Mesenchymal stem cell (in vitro differentiated cells and primary cell): ENCODE results near the gene ESPN.

Source experiments
- DNase-seq: peaks from one replicate; pipeline ENCODE4 v3.0.0-alpha.2; 2013
- H2AFZ ChIP-seq: one replicate; pipeline ENCODE4 v1.6.1; 2013; ENCODE audit warnings: low read depth, mild to moderate bottlenecking, control low read depth, inconsistent platforms, low read length, moderate library complexity
- H2AK5ac ChIP-seq: 2 replicates; pipeline ENCODE4 v1.6.1; 2013; ENCODE audit warnings: low read length, moderate library complexity, mild to moderate bottlenecking, inconsistent platforms; ENCODE audit not compliant: severe bottlenecking
- H2BK120ac ChIP-seq: one replicate; pipeline ENCODE4 v1.6.1; 2013; ENCODE audit warnings: low read depth, mild to moderate bottlenecking, inconsistent platforms, low read length, moderate library complexity
- H2BK12ac ChIP-seq, 2 experiments: one replicate each; pipeline ENCODE4 v1.6.1; 2013; ENCODE audit warnings: inconsistent platforms in 2 of 2, low read length in 2 of 2, mild to moderate bottlenecking in 2 of 2, moderate library complexity in 2 of 2, control low read depth in 1 of 2
- H2BK15ac ChIP-seq: one replicate; pipeline ENCODE4 v1.6.1; 2013; ENCODE audit warnings: mild to moderate bottlenecking, low read depth, inconsistent platforms; ENCODE audit not compliant: poor library complexity, severe bottlenecking
- H2BK5ac ChIP-seq: 2 replicates; pipeline ENCODE4 v1.6.1; 2013; ENCODE audit warnings: low read depth, mild to moderate bottlenecking, low read length, control low read depth, inconsistent platforms; ENCODE audit not compliant: poor library complexity, severe bottlenecking
- H3K14ac ChIP-seq, 2 experiments: one replicate each; pipeline ENCODE4 v1.6.1; 2013; ENCODE audit warnings: inconsistent platforms in 2 of 2, low read length in 2 of 2, control low read depth in 1 of 2, mild to moderate bottlenecking in 1 of 2, moderate library complexity in 1 of 2
- H3K18ac ChIP-seq, 2 experiments: one replicate each; pipeline ENCODE4 v1.6.1; 2013; ENCODE audit warnings: inconsistent platforms in 2 of 2, low read length in 2 of 2, control low read depth in 1 of 2, low read depth in 1 of 2, mild to moderate bottlenecking in 1 of 2
- H3K23ac ChIP-seq, 2 experiments: one replicate each; pipeline ENCODE4 v1.6.1; 2013; ENCODE audit warnings: inconsistent platforms in 2 of 2, low read length in 2 of 2, mild to moderate bottlenecking in 2 of 2, moderate library complexity in 2 of 2, control low read depth in 1 of 2
- H3K27ac ChIP-seq: 2 replicates; pipeline ENCODE4 v1.5.1; 2013; ENCODE audit warnings: mild to moderate bottlenecking, moderate library complexity, low read length, control low read depth, inconsistent platforms; ENCODE audit not compliant: poor library complexity, severe bottlenecking
- H3K27me3 ChIP-seq, 2 experiments: 2 replicates each; pipeline versions ENCODE4 v1.6.1 to v1.7.0; 2013; ENCODE audit warnings: low read length in 2 of 2, mild to moderate bottlenecking in 2 of 2, moderate library complexity in 2 of 2, control low read depth in 1 of 2, inconsistent platforms in 1 of 2; ENCODE audit not compliant: control insufficient read depth in 1 of 2, insufficient read depth in 1 of 2
- H3K36me3 ChIP-seq, 2 experiments: 2 replicates each; pipeline versions ENCODE4 v1.6.1 to v1.7.0; 2013; ENCODE audit warnings: low read length in 2 of 2, control low read depth in 1 of 2, inconsistent platforms in 1 of 2, low read depth in 1 of 2, mild to moderate bottlenecking in 1 of 2; ENCODE audit not compliant: insufficient read depth in 2 of 2, control insufficient read depth in 1 of 2
- H3K4ac ChIP-seq, 2 experiments: one replicate each; pipeline ENCODE4 v1.6.1; 2013; ENCODE audit warnings: inconsistent platforms in 2 of 2, low read length in 2 of 2, mild to moderate bottlenecking in 2 of 2, moderate library complexity in 2 of 2, control low read depth in 1 of 2, low read depth in 1 of 2
- H3K4me1 ChIP-seq: 2 replicates; pipeline ENCODE4 v1.6.1; 2013; ENCODE audit warnings: low read depth, low read length, control low read depth; ENCODE audit not compliant: control insufficient read depth, insufficient read depth
- H3K4me2 ChIP-seq: 2 replicates; pipeline ENCODE4 v1.6.1; 2013; ENCODE audit warnings: low read length, mild to moderate bottlenecking, inconsistent platforms; ENCODE audit not compliant: poor library complexity, severe bottlenecking
- H3K4me3 ChIP-seq, 2 experiments: 2 replicates each; pipeline versions ENCODE4 v1.5.1 to v1.7.0; 2013; ENCODE audit warnings: low read length in 2 of 2, mild to moderate bottlenecking in 2 of 2, control low read depth in 1 of 2, low read depth in 1 of 2; ENCODE audit not compliant: insufficient read depth in 1 of 2
- H3K79me1 ChIP-seq: replicated peaks from 2 replicates; pipeline ENCODE4 v1.6.1; 2013; ENCODE audit warnings: mild to moderate bottlenecking, control low read depth, low read length, inconsistent platforms; ENCODE audit not compliant: poor library complexity, severe bottlenecking
- H3K9ac ChIP-seq: 2 replicates; pipeline ENCODE4 v1.7.0; 2013; ENCODE audit warnings: mild to moderate bottlenecking, low read length, moderate library complexity
- H3K9me3 ChIP-seq: 2 replicates; pipeline ENCODE4 v1.7.0; 2013; ENCODE audit warnings: mild to moderate bottlenecking, low read length; ENCODE audit not compliant: control insufficient read depth
- H4K8ac ChIP-seq: one replicate; pipeline ENCODE4 v1.6.1; 2013; ENCODE audit warnings: inconsistent platforms, mild to moderate bottlenecking, low read length, moderate library complexity
- H4K91ac ChIP-seq: one replicate; pipeline ENCODE4 v1.6.1; 2013; ENCODE audit warnings: mild to moderate bottlenecking, low read length, inconsistent platforms
- WGBS: methylation state at CpG from one replicate; pipeline ENCODE4 v1.1.7; 2013; ENCODE audit warnings: mixed read lengths; 5-methylcytosine and 5-hydroxymethylcytosine counted together

Gene ESPN

DNA sequence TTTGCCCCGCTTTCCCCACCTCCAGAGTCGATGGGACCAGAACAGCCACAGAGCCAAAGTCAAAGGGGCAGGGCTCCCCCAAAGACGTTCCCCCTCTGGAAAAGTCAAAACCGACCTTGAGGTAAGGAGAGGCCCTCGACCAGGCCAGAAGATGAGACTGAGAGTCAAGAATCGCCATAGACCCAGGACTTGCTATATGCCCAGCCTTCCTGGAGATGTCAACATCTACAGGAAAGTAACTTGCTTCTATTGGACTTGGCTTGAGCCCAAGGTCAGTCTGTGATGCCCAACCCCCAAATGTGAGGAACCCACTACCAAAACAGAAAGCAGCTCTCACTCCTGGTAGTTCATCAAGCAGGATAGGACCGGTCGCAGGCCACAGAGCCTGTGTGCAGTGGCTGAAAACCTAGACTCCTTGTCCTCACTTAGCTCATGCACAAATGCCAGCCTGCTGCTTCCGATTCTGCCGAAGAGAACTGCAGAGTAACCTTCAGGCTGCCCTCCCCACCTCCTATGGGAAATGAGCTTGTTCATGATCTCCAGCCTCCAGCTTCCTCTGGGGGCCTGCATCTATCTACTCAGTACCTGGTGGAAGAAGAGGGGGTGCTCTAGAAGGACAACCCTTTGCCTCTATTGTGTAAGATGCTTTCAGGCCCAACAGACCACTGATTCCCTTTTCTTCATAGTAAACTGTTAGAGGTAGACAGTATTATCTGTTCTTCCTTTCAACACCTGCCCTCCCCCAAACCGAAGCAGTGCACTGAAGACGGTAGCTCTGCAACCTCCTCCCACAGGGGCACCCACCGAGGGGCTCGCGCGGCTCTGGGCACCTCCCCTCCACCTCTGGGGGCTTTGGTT is 32.4 kb upstream of the ESPN start:
- DNase-seq: no peak
- Histone ChIP-seq H2AK5ac (peak overlapping the region; percentile 61), H3K27me3 (no peaks in the 10 kb centered on the region), H3K9ac (peak overlapping the region; percentile 73), H2BK120ac (no peak overlapping the region), H3K36me3 (no peaks in the 10 kb centered on the region), H2BK15ac (no peak overlapping the region), H3K18ac (peak overlapping the region in 1 of 2 experiments; percentile 25), H3K4ac (no peak overlapping the region), H3K79me1 (peaks cover 22% of the 10 kb centered on the region), H3K23ac (peak overlapping the region in 1 of 2 experiments; percentile 95), H3K9me3 (no peaks in the 10 kb centered on the region), H3K27ac (no peak overlapping the region), H3K4me1 (peaks cover 13% of the 10 kb centered on the region), H3K14ac (no peak overlapping the region), H2AFZ (no peak overlapping the region), H3K4me2 (peak overlapping the region; percentile 69), H4K8ac (no peak overlapping the region), H4K91ac (peak overlapping the region; percentile 29), H2BK12ac (no peak overlapping the region), H3K4me3 (peak overlapping the region; percentile 74 to 76), H2BK5ac (no peak overlapping the region)
- 56% methylated on average over 16 of the region's 16 CpGs for WGBS

DNA sequence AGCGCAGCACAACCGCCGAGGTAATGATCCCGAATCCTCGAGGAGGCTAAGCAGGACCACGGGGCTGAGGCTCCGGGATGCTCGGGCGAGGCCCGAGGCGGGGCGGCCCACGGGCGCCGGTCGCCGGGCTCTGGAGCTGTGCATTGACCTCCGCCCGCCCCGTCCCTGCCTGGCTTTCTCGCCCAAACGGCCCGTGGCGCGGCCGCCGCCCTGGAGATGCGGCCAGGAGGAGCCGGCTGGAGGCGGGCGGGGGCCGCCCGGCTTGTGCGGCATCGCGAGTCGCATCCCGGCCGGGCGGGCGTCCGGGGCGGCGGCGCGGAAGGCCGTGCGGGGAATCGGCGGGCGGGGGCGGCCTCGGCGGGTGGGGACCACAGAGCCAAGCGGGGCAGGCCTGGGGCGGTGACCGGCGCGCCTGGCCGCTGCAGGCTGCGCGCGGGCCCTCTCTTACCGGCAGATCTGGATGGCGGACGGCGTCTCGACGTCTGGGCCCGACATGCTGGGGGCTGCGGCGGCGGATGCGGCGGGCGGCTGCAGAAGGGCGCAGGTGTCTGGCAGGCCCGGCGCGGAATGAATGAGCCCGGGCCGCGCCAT is 31.7 kb upstream of the ESPN start:
- Histone ChIP-seq H3K4ac (no peak overlapping the region), H3K9ac (peak overlapping the region; percentile 73), H2BK120ac (no peak overlapping the region), H2AK5ac (no peak overlapping the region), H3K18ac (peak overlapping the region in 1 of 2 experiments; percentile 25), H3K23ac (no peak overlapping the region), H2AFZ (peak overlapping the region; percentile 49), H3K4me2 (peak overlapping the region; percentile 69), H3K79me1 (peaks cover 18% of the 10 kb centered on the region), H2BK15ac (no peak overlapping the region), H3K14ac (no peak overlapping the region), H3K9me3 (no peaks in the 10 kb centered on the region), H4K8ac (no peak overlapping the region), H2BK5ac (no peak overlapping the region), H3K27ac (no peak overlapping the region), H4K91ac (no peak overlapping the region), H2BK12ac (no peak overlapping the region), H3K4me3 (peak overlapping the region; percentile 74 to 76), H3K27me3 (peaks cover 0 to 5% of the 10 kb centered on the region in 2 experiments), H3K4me1 (peaks cover 13% of the 10 kb centered on the region), H3K36me3 (no peaks in the 10 kb centered on the region)
- no peak for DNase-seq
- WGBS: under 1% methylated on average over 58 of the region's 83 CpGs

DNA sequence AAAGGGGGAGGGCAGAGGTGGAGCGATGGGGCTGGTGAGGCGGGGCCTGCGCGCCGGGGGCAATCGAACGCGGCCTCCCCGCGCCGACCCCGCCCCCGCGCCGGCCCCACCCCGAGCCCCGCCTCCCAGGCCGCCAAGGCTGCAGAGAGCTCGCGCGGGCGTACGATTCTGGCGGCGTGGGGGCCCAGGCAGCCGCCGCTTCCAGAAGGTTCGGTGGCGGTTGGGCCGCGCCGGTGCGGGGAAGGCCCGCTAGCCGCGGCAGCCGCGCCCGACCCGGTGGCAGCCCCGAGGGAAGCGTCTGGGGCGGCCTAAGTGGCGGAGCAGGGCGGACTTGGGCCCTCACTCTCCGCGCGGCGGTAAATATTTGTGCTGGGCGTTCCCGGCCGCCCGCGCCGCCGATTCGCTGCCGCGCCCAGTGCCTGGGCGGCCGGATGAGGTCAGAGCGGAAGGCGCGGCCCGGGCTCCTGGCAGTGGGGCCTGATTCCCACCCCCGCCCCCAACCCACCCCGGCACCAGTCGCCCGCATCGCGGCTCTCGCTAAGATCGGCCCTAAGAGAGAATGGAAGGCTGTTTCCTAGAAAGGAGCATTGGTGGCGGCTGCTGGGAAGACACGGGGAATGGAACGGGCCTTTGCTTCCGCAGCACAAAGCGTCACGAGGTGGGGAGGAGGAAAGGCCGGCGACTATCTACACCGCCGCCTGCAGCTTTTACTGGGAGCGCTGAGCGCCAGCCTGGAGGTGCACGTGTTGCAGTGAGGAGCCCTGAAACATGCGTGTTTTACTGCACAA is 31.0 kb upstream of the ESPN start, which contains the start of gene ACOT7:
ACOT7 (minus strand) TSS at position 368 of the 788 bp plus-strand sequence. CDS start 368 bp downstream, outside the sequence.
- peak within 1 kb of the TSS; percentile 21 for H2BK15ac ChIP-seq
- H3K4me2 ChIP-seq: peak within 1 kb of the TSS; percentile 91
- peak within 1 kb of the TSS; percentile 56 to 61 for H2BK12ac ChIP-seq
- H3K9ac ChIP-seq: peak within 1 kb of the TSS; percentile 85
- peak within 1 kb of the TSS; percentile 67 for H2BK5ac ChIP-seq
- H3K4ac ChIP-seq: peak within 1 kb of the TSS in 1 of 2 experiments; percentile 86
- no peaks in the 10 kb centered on the region for H3K9me3 ChIP-seq
- H4K91ac ChIP-seq: peak within 1 kb of the TSS; percentile 84
- peak within 1 kb of the TSS in 1 of 2 experiments; percentile 84 for H3K23ac ChIP-seq
- under 1% methylated on average over 37 of the region's 87 CpGs for WGBS
- DNase-seq: peak; percentile 91
- peaks cover 18% of the 10 kb centered on the region for H3K79me1 ChIP-seq
- peak within 1 kb of the TSS; percentile 11 to 36 for H3K14ac ChIP-seq
- peak within 1 kb of the TSS; percentile 93 for H2BK120ac ChIP-seq
- peaks cover 13% of the 10 kb centered on the region for H3K4me1 ChIP-seq
- H3K4me3 ChIP-seq: peak within 1 kb of the TSS; percentile 74 to 76
- peak within 1 kb of the TSS; percentile 79 for H4K8ac ChIP-seq
- no peaks in the 10 kb centered on the region for H3K36me3 ChIP-seq
- peaks cover 0 to 6% of the 10 kb centered on the region in 2 experiments for H3K27me3 ChIP-seq
- no peak within 1 kb of the TSS for H2AK5ac ChIP-seq
- H3K27ac ChIP-seq: peak within 1 kb of the TSS; percentile 91
- peak within 1 kb of the TSS; percentile 80 for H2AFZ ChIP-seq
- peak within 1 kb of the TSS; percentile 78 to 95 for H3K18ac ChIP-seq
